ENCODE data around the gene EMC10.

EMC10 gene

DNA sequence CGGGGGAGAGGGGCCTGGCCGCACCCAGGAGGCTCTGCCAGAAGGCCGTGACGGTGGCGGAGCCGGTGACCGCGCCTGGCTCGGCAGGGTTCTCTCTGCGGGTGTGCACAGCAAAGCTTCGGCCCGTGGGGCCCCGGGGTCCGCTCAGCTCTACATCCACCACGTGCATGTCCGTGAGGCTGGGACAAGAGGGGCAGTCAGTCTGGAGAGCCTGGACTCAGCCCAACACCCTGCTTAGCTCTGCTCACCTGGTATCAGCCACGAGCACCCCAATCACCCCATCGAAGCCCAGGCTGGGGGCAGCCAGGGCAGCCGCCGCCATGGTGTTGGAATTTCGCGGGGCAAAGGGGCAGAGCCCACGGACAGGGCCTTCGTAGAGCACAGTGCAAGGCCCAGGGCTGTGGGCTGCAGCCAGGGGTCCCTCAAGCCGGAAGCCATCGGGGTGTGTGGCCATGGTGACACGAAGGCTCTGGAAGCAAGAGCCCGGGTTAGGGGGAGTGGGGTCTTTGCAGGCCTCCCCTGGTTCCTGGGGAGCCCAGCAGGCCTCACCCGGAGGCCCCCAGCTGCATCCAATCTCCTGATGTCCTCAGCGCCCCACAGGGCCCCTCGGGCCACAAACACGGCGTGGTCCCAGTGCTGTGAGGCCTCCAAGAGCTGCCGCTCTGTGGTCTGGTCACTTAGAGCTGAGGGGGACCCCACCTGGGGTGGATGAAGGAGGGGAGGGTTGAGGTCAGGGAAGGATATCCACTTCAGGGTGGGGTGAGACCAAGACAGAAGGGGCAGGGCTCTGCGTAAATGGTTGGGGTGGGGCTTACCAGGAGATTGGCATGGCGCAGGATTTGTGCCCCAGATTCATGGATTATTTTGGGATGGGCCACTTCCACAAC is 36.0 kb downstream of the EMC10 start:
- no peak for DNase-seq (ENCODE audit: low read depth)
- H3K4me3 ChIP-seq (replicated peaks; ENCODE audit: low read depth, low read length), result peak overlapping the region; percentile 95
- TF ChIP-seq, protein P1, sequence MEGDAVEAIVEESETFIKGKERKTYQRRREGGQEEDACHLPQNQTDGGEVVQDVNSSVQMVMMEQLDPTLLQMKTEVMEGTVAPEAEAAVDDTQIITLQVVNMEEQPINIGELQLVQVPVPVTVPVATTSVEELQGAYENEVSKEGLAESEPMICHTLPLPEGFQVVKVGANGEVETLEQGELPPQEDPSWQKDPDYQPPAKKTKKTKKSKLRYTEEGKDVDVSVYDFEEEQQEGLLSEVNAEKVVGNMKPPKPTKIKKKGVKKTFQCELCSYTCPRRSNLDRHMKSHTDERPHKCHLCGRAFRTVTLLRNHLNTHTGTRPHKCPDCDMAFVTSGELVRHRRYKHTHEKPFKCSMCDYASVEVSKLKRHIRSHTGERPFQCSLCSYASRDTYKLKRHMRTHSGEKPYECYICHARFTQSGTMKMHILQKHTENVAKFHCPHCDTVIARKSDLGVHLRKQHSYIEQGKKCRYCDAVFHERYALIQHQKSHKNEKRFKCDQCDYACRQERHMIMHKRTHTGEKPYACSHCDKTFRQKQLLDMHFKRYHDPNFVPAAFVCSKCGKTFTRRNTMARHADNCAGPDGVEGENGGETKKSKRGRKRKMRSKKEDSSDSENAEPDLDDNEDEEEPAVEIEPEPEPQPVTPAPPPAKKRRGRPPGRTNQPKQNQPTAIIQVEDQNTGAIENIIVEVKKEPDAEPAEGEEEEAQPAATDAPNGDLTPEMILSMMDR (IDR thresholded peaks at IDR 0.05; ENCODE audit: low read length, missing control alignments), result no peak

DNA sequence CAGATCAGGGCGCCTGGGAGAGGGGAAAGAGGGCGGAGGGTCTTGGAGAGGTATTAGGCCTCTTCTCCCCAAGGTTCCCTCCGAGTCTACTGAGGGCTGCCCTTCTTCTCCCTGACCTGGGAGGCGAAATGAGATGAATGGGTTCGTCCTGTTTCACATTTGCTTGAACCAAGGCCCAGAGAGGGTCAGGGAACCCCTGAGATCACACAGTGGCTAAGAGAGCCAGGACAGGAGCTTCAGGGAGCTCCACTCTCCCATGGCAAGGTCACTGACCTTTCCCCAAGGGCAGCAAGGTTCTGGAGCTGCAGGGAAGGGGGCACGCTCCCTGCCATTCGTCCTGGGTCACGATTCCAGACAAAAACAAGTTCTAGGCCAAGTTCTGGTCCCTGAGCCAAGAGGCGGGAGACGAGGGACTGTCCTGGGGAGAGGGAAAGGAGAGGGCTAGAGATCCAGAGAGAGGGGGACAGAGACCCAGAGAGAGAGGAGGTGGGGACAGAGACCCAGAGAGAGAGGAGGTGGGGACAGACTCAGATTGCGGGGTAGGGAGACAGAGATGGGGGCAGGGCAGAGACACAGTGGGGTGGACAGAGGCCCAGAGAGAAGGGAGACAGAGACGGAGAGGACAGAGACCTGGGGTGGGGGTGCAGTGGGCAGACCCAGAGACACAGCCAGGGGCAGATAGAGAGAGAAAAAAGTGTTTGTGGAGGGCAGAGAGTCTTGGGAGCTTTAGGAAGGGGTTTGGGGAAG is 36.9 kb downstream of the EMC10 start:
- no peak for DNase-seq (ENCODE audit: low read depth)
- TF ChIP-seq, protein P1 (IDR thresholded peaks at IDR 0.05; ENCODE audit: low read length, missing control alignments), result no peak
- no peak overlapping the region for H3K4me3 ChIP-seq (replicated peaks; ENCODE audit: low read depth, low read length)

DNA sequence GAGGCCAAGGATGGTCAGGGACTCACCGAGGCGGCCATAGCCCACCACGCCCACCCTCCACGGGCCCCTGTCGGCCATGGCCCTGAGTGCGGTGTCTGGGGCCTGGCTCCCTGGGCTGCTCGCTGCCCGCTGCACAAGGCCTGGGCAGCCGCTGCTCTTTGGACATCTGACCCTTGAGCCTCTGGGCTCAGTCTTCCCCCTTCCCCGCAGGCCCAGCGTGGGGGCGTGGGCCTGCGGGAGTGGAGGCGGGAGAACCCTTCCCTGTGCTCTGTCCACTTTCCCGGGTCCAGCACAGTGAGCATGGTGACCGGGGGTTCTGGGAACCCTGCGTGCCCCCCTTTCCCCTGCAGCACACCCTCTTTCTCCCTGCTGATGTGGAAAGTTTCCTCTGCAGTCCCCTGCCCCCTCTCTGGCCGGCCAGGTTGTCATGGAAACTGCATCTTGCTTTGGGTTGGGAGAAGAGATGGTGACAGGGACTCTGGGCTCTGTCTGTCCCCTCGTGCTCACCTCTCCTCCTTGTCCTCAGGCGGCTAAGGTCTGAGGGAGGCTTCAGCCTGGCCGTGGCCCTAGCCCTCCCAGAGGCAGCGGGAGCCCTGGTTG is 37.5 kb downstream of the EMC10 start, which contains the start of gene ASPDH:
Gene ASPDH (minus strand): TSS at position 168 of the 600 bp plus-strand sequence. CDS start 90 bp downstream, at position 78.
- no peak within 1 kb of the TSS for H3K4me3 ChIP-seq (replicated peaks; ENCODE audit: low read depth, low read length)
- no peak for DNase-seq (ENCODE audit: low read depth)
- TF ChIP-seq, protein P1 (IDR thresholded peaks at IDR 0.05; ENCODE audit: low read length, missing control alignments), result no peak

DNA sequence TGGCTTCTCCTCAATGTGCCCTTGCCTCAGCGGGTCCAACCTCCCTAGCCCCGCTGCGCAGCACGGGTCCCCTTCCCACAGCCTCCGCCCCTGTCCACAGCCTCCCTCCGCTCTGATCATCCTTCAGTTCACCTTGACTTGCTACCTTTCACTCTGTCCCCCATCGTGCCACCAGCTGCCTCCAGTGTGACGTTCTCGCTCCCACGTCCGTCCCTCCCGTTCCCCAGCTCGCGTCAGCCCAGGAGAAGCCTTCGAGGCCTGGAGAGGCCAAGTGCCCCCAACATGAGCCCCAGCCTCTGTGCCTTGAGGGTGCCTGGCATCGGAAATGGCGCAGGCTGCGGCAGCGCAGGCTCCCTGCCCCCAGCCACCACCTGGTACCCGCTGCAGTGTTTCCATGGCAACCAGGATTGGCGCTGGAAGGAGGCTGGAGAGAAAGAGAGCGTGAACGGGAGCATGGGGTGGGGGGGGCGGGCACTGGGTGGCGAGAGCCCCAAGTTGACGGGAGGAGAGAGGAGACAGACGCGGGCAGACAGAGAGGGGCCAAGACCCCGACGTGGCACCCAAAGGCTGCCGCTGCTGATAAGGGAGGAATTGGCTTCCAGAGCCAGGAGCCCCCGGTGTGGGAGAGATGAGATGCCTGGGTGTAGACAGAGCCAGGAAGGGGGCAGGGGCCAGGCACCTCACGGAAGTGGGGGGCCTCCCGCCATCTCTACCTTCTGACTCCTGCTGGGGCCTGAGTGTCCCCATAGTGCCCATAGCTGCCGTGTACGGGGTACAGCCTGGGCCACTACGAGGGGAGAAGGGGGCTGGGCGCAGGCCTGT is 38.2 kb downstream of the EMC10 start:
- TF ChIP-seq, protein P1 (IDR thresholded peaks at IDR 0.05; ENCODE audit: low read length, missing control alignments), result no peak
- DNase-seq (ENCODE audit: low read depth), result no peak
- H3K4me3 ChIP-seq (replicated peaks; ENCODE audit: low read depth, low read length), result no peak overlapping the region

DNA sequence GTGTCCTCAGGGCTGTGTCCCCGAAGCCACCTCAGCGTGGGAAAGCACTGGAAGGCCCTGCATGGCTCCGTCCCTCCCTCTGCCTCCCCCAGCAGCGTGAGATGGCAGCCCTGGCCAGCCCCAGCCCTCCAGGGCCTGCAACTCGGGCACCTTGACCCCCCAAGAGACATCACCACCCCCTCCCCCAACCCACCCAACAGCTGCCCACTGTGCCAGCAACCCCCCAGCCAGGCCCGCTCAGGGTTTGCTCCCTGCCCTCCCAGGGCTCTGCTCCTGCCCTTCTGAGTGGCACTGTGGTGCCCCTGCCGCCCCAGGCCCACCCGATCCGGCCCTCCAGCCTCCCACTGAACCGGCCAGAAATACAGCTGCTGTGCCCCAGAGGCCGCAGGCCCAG is 38.9 kb downstream of the EMC10 start:
- H3K4me3 ChIP-seq (replicated peaks; ENCODE audit: low read depth, low read length), result no peak overlapping the region
- TF ChIP-seq, protein P1 (IDR thresholded peaks at IDR 0.05; ENCODE audit: low read length, missing control alignments), result no peak
- DNase-seq (ENCODE audit: low read depth), result no peak

DNA sequence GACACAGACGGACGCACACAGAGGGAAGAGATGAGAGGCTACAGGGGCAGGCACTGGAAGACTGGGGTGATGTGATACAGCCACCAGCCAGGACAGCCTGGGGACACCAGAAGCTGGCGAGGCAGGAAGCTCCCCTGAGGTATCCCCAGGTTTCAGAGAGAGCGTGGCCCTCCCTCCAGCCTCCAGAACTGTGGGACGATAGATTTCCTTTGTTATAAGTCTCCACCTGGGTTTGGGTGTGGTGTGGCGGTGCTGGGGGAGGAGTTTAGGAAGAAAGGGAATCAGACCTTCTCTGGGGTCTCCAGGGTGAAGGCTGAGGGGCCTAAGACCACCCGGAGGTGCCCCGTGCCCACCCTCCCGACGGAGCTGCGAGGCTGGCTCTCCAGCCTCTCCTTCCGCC is 40.1 kb downstream of the EMC10 start:
- no peak for DNase-seq (ENCODE audit: low read depth)
- TF ChIP-seq, protein P1 (IDR thresholded peaks at IDR 0.05; ENCODE audit: low read length, missing control alignments), result no peak
- H3K4me3 ChIP-seq (replicated peaks; ENCODE audit: low read depth, low read length), result no peak overlapping the region
